ENCODE measurements around the gene SLC38A10. TPM values are rescaled to one million over a fixed set of nuclear protein-coding genes. Genes with fewer than 3 reads are reported as not detected.

Gene SLC38A10
- polyA plus RNA-seq, 1 donor from 2014 or later: 37.4 TPM

GRCh38 chr17:81336296-81336929 is 41.3 kb upstream of the SLC38A10 start:
- Histone ChIP-seq H3K4me3 (ENCODE audit: low read length) (no peak overlapping the region), H4K20me1 (ENCODE audit: insufficient read depth) (no peaks in the 10 kb centered on the region), H3K79me2 (replicated peaks; ENCODE audit: insufficient read depth, low read length) (peaks cover 52% of the 10 kb centered on the region), H3K9ac (ENCODE audit: low read length) (no peak overlapping the region), H3K4me2 (ENCODE audit: low read length) (no peak overlapping the region), H2AFZ (ENCODE audit: low read depth, low read length) (no peak overlapping the region), H3K27me3 (ENCODE audit: insufficient read depth, low read depth, low read length) (no peaks in the 10 kb centered on the region), H3K9me3 (ENCODE audit: low read length) (no peaks in the 10 kb centered on the region), H3K9me2 (ENCODE audit: insufficient read depth, low read length) (no peaks in the 10 kb centered on the region), H3K36me3 (ENCODE audit: insufficient read depth, low read length) (no peaks in the 10 kb centered on the region), H3K27ac (ENCODE audit: low read length) (no peak overlapping the region), H3F3A (ENCODE audit: insufficient read depth, low read length, poor library complexity, severe bottlenecking) (no peaks in the 10 kb centered on the region)
- TF ChIP-seq CTCF (IDR thresholded peaks at IDR 0.05; ENCODE audit: poor library complexity, severe bottlenecking) (no peak), MXI1 (conservative IDR thresholded peaks at IDR 0.05; ENCODE audit: poor library complexity, severe bottlenecking) (no peak), TAF1 (IDR thresholded peaks at IDR 0.05; ENCODE audit: low read depth) (no peak), POLR2AphosphoS5 (IDR thresholded peaks at IDR 0.05) (no peak), SMC3 (conservative IDR thresholded peaks at IDR 0.05; ENCODE audit: poor library complexity) (no peak), REST (IDR thresholded peaks at IDR 0.05; ENCODE audit: borderline replicate concordance) (no peak), EP300 (conservative IDR thresholded peaks at IDR 0.05; ENCODE audit: poor library complexity, severe bottlenecking) (no peak), EZH2 (IDR thresholded peaks at IDR 0.05; ENCODE audit: borderline replicate concordance, insufficient read depth, low read length, poor library complexity, severe bottlenecking) (no peak), RAD21 (conservative IDR thresholded peaks at IDR 0.05) (no peak)

- Histone ChIP-seq H3K9ac (ENCODE audit: low read length) (no peak overlapping the region), H3K4me3 (ENCODE audit: low read length) (no peak overlapping the region), H2AFZ (ENCODE audit: low read depth, low read length) (no peak overlapping the region), H3K9me2 (ENCODE audit: insufficient read depth, low read length) (no peaks in the 10 kb centered on the region), H3K9me3 (ENCODE audit: low read length) (no peaks in the 10 kb centered on the region), H3K27me3 (ENCODE audit: insufficient read depth, low read depth, low read length) (no peaks in the 10 kb centered on the region), H3F3A (ENCODE audit: insufficient read depth, low read length, poor library complexity, severe bottlenecking) (no peaks in the 10 kb centered on the region), H3K36me3 (ENCODE audit: insufficient read depth, low read length) (no peaks in the 10 kb centered on the region), H3K4me2 (ENCODE audit: low read length) (no peak overlapping the region), H3K27ac (ENCODE audit: low read length) (no peak overlapping the region), H4K20me1 (ENCODE audit: insufficient read depth) (no peaks in the 10 kb centered on the region), H3K79me2 (replicated peaks; ENCODE audit: insufficient read depth, low read length) (peaks cover 45% of the 10 kb centered on the region)
- TF ChIP-seq EZH2 (IDR thresholded peaks at IDR 0.05; ENCODE audit: borderline replicate concordance, insufficient read depth, low read length, poor library complexity, severe bottlenecking) (no peak), CTCF (IDR thresholded peaks at IDR 0.05; ENCODE audit: poor library complexity, severe bottlenecking) (no peak), EP300 (conservative IDR thresholded peaks at IDR 0.05; ENCODE audit: poor library complexity, severe bottlenecking) (no peak), RAD21 (conservative IDR thresholded peaks at IDR 0.05) (no peak), TAF1 (IDR thresholded peaks at IDR 0.05; ENCODE audit: low read depth) (no peak)
These were observed 40.7 kb upstream of the SLC38A10 start for GRCh38 chr17:81335773-81336157.
